Mesendoderm (in vitro differentiated cells): ENCODE results near the gene PHOX2A.

Experiments used
- DNase-seq: peaks from one replicate; pipeline ENCODE4 v3.0.0; 2013
- H2AK5ac ChIP-seq: 2 replicates; pipeline ENCODE4 v1.6.1; 2013; ENCODE audit warnings: low read length, inconsistent platforms
- H2BK120ac ChIP-seq: 2 replicates; pipeline ENCODE4 v1.6.1; 2013; ENCODE audit warnings: low read depth, mild to moderate bottlenecking, low read length, moderate library complexity, mixed read lengths
- H2BK15ac ChIP-seq: replicated peaks from 2 replicates; pipeline ENCODE4 v1.6.1; 2013; ENCODE audit warnings: low read depth, mild to moderate bottlenecking, moderate library complexity
- H2BK5ac ChIP-seq: 2 replicates; pipeline ENCODE4 v1.6.1; 2013; ENCODE audit warnings: low read length, inconsistent platforms
- H3K18ac ChIP-seq: 2 replicates; pipeline ENCODE4 v1.6.1; 2013; ENCODE audit warnings: mild to moderate bottlenecking, low read length, mixed read lengths
- H3K23ac ChIP-seq: one replicate; pipeline ENCODE4 v1.6.1; 2013; ENCODE audit warnings: low read length
- H3K27ac ChIP-seq: 2 replicates; pipeline ENCODE4 v1.5.1; 2013; ENCODE audit warnings: low read depth, mild to moderate bottlenecking, inconsistent platforms, low read length, moderate library complexity
- H3K27me3 ChIP-seq: 2 replicates; pipeline ENCODE4 v1.6.1; 2013; ENCODE audit warnings: low read length, control low read depth, mild to moderate bottlenecking, inconsistent platforms; ENCODE audit not compliant: insufficient read depth, poor library complexity
- H3K36me3 ChIP-seq: 2 replicates; pipeline ENCODE4 v1.6.1; 2013; ENCODE audit warnings: low read length, inconsistent platforms; ENCODE audit not compliant: control insufficient read depth, insufficient read depth
- H3K4ac ChIP-seq: one replicate; pipeline ENCODE4 v1.6.1; 2013; ENCODE audit warnings: low read depth, mild to moderate bottlenecking, low read length, moderate library complexity
- H3K4me1 ChIP-seq: 2 replicates; pipeline ENCODE4 v1.6.1; 2013; ENCODE audit warnings: low read depth, low read length, inconsistent platforms; ENCODE audit not compliant: control insufficient read depth
- H3K4me2 ChIP-seq: 2 replicates; pipeline ENCODE4 v1.6.1; 2013; ENCODE audit warnings: low read length
- H3K4me3 ChIP-seq: 2 replicates; pipeline ENCODE4 v1.5.1; 2013; ENCODE audit warnings: mild to moderate bottlenecking, low read length
- H3K56ac ChIP-seq: one replicate; pipeline ENCODE4 v1.6.1; 2013; ENCODE audit warnings: low read length
- H3K79me1 ChIP-seq: 2 replicates; pipeline ENCODE4 v1.6.1; 2013; ENCODE audit warnings: low read length, inconsistent platforms
- H3K79me2 ChIP-seq: 2 replicates; pipeline ENCODE4 v1.6.1; 2013; ENCODE audit warnings: mild to moderate bottlenecking, low read length; ENCODE audit not compliant: control insufficient read depth, insufficient read depth
- H3K9ac ChIP-seq: 2 replicates; pipeline ENCODE4 v1.6.1; 2013; ENCODE audit warnings: low read length, inconsistent platforms
- H4K5ac ChIP-seq: one replicate; pipeline ENCODE4 v1.6.1; 2013; ENCODE audit warnings: low read length
- H4K8ac ChIP-seq: one replicate; pipeline ENCODE4 v1.6.1; 2013; ENCODE audit warnings: low read depth, mild to moderate bottlenecking, control low read depth, low read length, moderate library complexity
- WGBS: extraction: QIAGEN DNeasy Blood & Tissue Kit; methylation state at CpG from one replicate; pipeline ENCODE4 v1.1.7; 2013; ENCODE audit warnings: low lambda C conversion rate, missing lambda C conversion rate; ENCODE audit not compliant: insufficient coverage; ENCODE audit errors: extremely low coverage; 5-methylcytosine and 5-hydroxymethylcytosine counted together

PHOX2A gene

GRCh38 chr11:72280726-72281315 is 36.8 kb upstream of the PHOX2A start:
- Histone ChIP-seq H3K79me2 (no peaks in the 10 kb centered on the region), H2BK15ac (no peak overlapping the region), H4K8ac (no peak overlapping the region), H3K56ac (no peak overlapping the region), H2AK5ac (no peak overlapping the region), H3K9ac (no peak overlapping the region), H3K36me3 (no peaks in the 10 kb centered on the region), H2BK5ac (no peak overlapping the region), H3K4me3 (no peak overlapping the region), H2BK120ac (no peak overlapping the region), H3K4me2 (no peak overlapping the region), H3K4ac (no peak overlapping the region), H3K79me1 (no peaks in the 10 kb centered on the region), H3K27me3 (no peaks in the 10 kb centered on the region), H3K23ac (no peak overlapping the region), H3K27ac (no peak overlapping the region), H4K5ac (no peak overlapping the region), H3K4me1 (no peaks in the 10 kb centered on the region), H3K18ac (no peak overlapping the region)
- WGBS, result no CpG with 5 or more reads among the region's 24 CpGs
- DNase-seq, result no peak

DNA sequence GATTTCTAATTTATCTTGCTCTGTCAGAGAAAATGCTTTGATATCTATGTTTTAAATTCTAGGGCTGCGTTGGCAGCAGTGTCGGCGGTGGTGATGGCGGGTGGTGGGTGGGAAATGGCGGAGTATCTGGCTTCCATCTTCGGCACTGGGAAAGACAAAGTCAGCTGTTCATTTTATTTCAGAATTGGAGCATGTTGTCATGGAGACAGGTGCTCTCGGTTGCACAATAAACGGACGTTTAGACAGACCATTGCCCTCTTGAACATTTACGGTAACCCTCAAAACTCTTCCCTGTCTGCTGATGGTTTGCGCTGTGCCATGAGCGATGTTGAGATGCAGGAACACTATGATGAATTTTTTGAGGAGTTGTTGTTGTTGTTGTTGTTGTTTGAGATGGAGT is 36.1 kb upstream of the PHOX2A start:
- H2BK15ac ChIP-seq, result no peak overlapping the region
- no peak overlapping the region for H3K56ac ChIP-seq
- DNase-seq, result no peak
- no peak overlapping the region for H4K8ac ChIP-seq
- H3K4ac ChIP-seq, result no peak overlapping the region
- H3K23ac ChIP-seq, result no peak overlapping the region
- H3K27ac ChIP-seq, result no peak overlapping the region
- no CpG with 5 or more reads among the region's 12 CpGs for WGBS
- H3K79me2 ChIP-seq, result no peaks in the 10 kb centered on the region
- no peak overlapping the region for H3K4me3 ChIP-seq
- H3K4me1 ChIP-seq, result no peaks in the 10 kb centered on the region
- no peak overlapping the region for H3K9ac ChIP-seq
- no peak overlapping the region for H2BK120ac ChIP-seq
- no peaks in the 10 kb centered on the region for H3K27me3 ChIP-seq
- no peaks in the 10 kb centered on the region for H3K36me3 ChIP-seq
- H2BK5ac ChIP-seq, result no peak overlapping the region
- no peak overlapping the region for H2AK5ac ChIP-seq
- H3K79me1 ChIP-seq, result no peaks in the 10 kb centered on the region
- H4K5ac ChIP-seq, result no peak overlapping the region
- no peak overlapping the region for H3K18ac ChIP-seq
- no peak overlapping the region for H3K4me2 ChIP-seq

GRCh38 chr11:72278905-72279304 is 34.9 kb upstream of the PHOX2A start:
- no peak overlapping the region for H2AK5ac ChIP-seq
- no peaks in the 10 kb centered on the region for H3K79me2 ChIP-seq
- no peak overlapping the region for H2BK15ac ChIP-seq
- H2BK120ac ChIP-seq, result no peak overlapping the region
- H3K79me1 ChIP-seq, result no peaks in the 10 kb centered on the region
- no peak overlapping the region for H3K56ac ChIP-seq
- no peak overlapping the region for H3K9ac ChIP-seq
- H3K4ac ChIP-seq, result no peak overlapping the region
- no peaks in the 10 kb centered on the region for H3K4me1 ChIP-seq
- DNase-seq, result peak; percentile 16
- no peak overlapping the region for H3K18ac ChIP-seq
- no peak overlapping the region for H2BK5ac ChIP-seq
- no peak overlapping the region for H3K4me3 ChIP-seq
- H3K27me3 ChIP-seq, result no peaks in the 10 kb centered on the region
- no peak overlapping the region for H4K5ac ChIP-seq
- H3K36me3 ChIP-seq, result no peaks in the 10 kb centered on the region
- H3K27ac ChIP-seq, result no peak overlapping the region
- H4K8ac ChIP-seq, result no peak overlapping the region
- no peak overlapping the region for H3K23ac ChIP-seq
- no peak overlapping the region for H3K4me2 ChIP-seq

DNA sequence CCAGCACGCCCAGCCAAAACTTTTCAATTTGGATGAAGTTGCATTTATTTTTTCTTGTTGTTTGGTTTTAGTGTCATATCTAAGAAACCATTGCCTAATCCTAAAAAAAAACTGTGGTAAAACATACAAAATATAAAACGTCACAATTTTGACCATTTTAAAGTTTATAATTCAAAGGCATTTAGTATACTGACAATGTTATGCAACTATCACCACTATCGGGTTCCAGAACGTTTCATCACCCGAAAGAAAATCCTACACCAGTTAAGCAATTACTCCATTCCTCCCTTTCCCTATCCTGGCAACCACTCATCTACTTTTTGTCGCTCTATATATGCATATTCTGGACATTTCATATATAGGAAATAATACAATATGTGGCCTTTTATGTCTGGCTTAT is 30.5 kb upstream of the PHOX2A start:
- Histone ChIP-seq H2AK5ac (no peak overlapping the region), H3K79me1 (no peaks in the 10 kb centered on the region), H3K27me3 (no peaks in the 10 kb centered on the region), H3K36me3 (no peaks in the 10 kb centered on the region), H3K56ac (no peak overlapping the region), H3K4me2 (no peak overlapping the region), H3K23ac (no peak overlapping the region), H2BK5ac (no peak overlapping the region), H3K9ac (no peak overlapping the region), H2BK120ac (no peak overlapping the region), H3K27ac (no peak overlapping the region), H3K4ac (no peak overlapping the region), H4K8ac (no peak overlapping the region), H3K4me3 (no peak overlapping the region), H3K4me1 (no peaks in the 10 kb centered on the region), H4K5ac (no peak overlapping the region), H3K18ac (no peak overlapping the region), H2BK15ac (no peak overlapping the region), H3K79me2 (no peaks in the 10 kb centered on the region)
- no peak for DNase-seq
- WGBS, result 100% methylated on average over 1 of the region's 6 CpGs

DNA sequence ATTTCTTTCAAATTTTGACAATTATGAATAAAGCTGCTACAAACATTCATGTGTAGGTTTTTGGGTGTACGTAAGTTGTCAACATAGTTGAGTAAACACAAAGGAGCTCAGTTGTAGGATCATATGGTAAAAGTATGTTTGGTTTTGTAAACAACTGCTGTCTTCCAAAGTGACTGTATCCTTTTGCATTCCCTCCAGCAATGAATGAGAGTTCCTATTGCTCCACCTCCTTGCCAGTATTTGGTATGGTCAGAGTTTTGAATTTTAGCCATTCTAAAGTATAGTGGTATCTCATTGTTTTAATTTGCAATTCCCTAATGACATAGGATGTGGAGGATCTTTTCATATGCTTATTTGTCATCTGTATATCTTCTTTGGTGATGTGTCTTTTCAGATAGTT is 28.0 kb upstream of the PHOX2A start:
- Histone ChIP-seq H3K23ac (no peak overlapping the region), H2BK15ac (no peak overlapping the region), H3K79me2 (no peaks in the 10 kb centered on the region), H2BK5ac (no peak overlapping the region), H3K4me3 (no peak overlapping the region), H4K8ac (no peak overlapping the region), H3K56ac (no peak overlapping the region), H3K79me1 (no peaks in the 10 kb centered on the region), H3K4ac (no peak overlapping the region), H3K4me1 (no peaks in the 10 kb centered on the region), H2BK120ac (no peak overlapping the region), H4K5ac (no peak overlapping the region), H2AK5ac (no peak overlapping the region), H3K27ac (no peak overlapping the region), H3K27me3 (no peaks in the 10 kb centered on the region), H3K36me3 (no peaks in the 10 kb centered on the region), H3K18ac (no peak overlapping the region), H3K4me2 (no peak overlapping the region), H3K9ac (no peak overlapping the region)
- no peak for DNase-seq
- WGBS, result no CpG with 5 or more reads among the region's 1 CpG

GRCh38 chr11:72267956-72268617 is 24.1 kb upstream of the PHOX2A start:
- Histone ChIP-seq H3K4ac (no peak overlapping the region), H3K23ac (no peak overlapping the region)

More at GRCh38 chr11:72267956-72268617, 24.1 kb upstream of the PHOX2A start:
- Histone ChIP-seq H2BK15ac (no peak overlapping the region), H2BK120ac (no peak overlapping the region), H3K79me1 (no peaks in the 10 kb centered on the region), H4K5ac (no peak overlapping the region), H3K56ac (no peak overlapping the region), H3K9ac (no peak overlapping the region), H2BK5ac (no peak overlapping the region), H3K4me1 (no peaks in the 10 kb centered on the region), H3K18ac (no peak overlapping the region), H3K27me3 (peaks cover 1% of the 10 kb centered on the region), H3K36me3 (no peaks in the 10 kb centered on the region), H3K27ac (no peak overlapping the region), H3K4me2 (no peak overlapping the region), H2AK5ac (no peak overlapping the region), H3K79me2 (no peaks in the 10 kb centered on the region), H3K4me3 (no peak overlapping the region), H4K8ac (no peak overlapping the region)
- DNase-seq, result no peak
- no CpG with 5 or more reads among the region's 2 CpGs for WGBS
